Measurements from ENCODE around the gene LY6G6C. TPM values are rescaled to one million over a fixed set of nuclear protein-coding genes. Genes with fewer than 3 reads are reported as not detected.
A peak's percentile ranks its signal among the peaks of the same experiment; 100 is the strongest.

The LY6G6C gene
- total RNA-seq, 4 donors from 2014 or later, result 0.53 to 14.6 (median 2.4) TPM

DNA sequence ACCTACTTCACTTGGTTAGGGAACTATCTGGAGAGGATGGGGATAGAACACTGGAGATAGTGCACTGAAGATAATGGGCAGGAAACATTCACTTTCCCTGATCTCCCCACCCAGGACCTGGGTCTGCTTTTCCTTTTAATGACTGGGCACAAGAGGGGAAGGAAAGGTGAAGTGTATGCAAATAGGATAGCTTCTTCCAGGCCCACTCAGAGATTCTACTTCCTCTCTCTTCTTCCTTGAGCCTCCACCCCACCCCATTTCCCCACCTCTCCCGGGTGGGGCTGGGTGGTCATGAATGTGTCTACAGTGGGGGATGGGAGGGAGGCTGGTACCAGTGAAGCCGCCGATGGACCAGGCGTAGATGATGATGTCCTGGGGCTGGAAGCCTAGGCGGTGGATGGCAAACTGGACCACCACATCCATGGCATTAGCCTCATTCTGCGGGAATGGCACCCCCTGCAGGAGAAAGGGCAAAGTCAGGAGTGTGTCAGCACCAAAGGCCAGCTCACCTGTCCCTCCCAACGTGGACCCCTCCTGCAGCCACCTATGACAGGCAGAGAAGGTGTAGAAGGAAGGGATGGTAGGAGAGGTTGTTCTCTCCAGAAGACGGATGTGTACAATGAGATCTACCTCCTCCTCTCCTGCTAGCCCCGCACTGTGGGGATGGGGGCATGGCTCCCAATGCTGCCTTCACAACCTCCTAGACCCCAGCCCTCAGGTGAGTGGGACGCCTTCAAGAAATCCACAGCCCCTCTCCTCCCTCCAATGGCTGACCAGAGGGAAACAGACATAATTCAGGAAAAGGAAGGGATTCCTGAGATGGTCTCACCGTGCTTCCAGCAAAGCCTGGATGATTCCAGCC, 32.1 kb downstream of the LY6G6C start:
- H3K27ac ChIP-seq, result no peak overlapping the region
- H3K9me3 ChIP-seq, result no peaks in the 10 kb centered on the region
- H3K4me1 ChIP-seq, result no peaks in the 10 kb centered on the region
- H3K36me3 ChIP-seq, result peaks cover 32 to 97% (median 61%) of the 10 kb centered on the region in 3 donors
- intact Hi-C loops (cut with DNase I), result loop anchor here (10.0 kb wide), 1 partner anchor 145 kb away; no protein-coding TSS in a partner anchor
- no peaks in the 10 kb centered on the region for H3K27me3 ChIP-seq
- no peak for DNase-seq
- no peak overlapping the region for H3K4me3 ChIP-seq
- TF ChIP-seq CTCF (IDR thresholded peaks at IDR 0.05) (peak in 1 of 6 experiments; percentile 32), POLR2A (IDR thresholded peaks at IDR 0.05) (no peak)
- 65 to 82% methylated on average over 9 of the region's 11 CpGs for WGBS, 2 donors

GRCh38 chr6:31687860-31688693, 33.5 kb downstream of the LY6G6C start:
- Histone ChIP-seq H3K27me3 (no peaks in the 10 kb centered on the region), H3K36me3 (peaks cover 31 to 88% (median 51%) of the 10 kb centered on the region in 3 donors), H3K27ac (no peak overlapping the region), H3K4me3 (no peak overlapping the region), H3K9me3 (no peaks in the 10 kb centered on the region), H3K4me1 (peaks cover 0 to 10% (median 2%) of the 10 kb centered on the region in 3 donors)
- intact Hi-C loops (cut with DNase I), result loop anchor here (10.0 kb wide), 1 partner anchor 147 kb away; no protein-coding TSS in a partner anchor
- DNase-seq, result no peak
- TF ChIP-seq CTCF (IDR thresholded peaks at IDR 0.05) (no peak), POLR2A (IDR thresholded peaks at IDR 0.05) (no peak)
- WGBS, 2 donors, result 80 to 90% methylated on average over 3 to 11 of the region's 14 CpGs

GRCh38 chr6:31687321-31687720, 34.2 kb downstream of the LY6G6C start:
- no peaks in the 10 kb centered on the region for H3K27me3 ChIP-seq
- no peaks in the 10 kb centered on the region for H3K9me3 ChIP-seq
- DNase-seq, result no peak
- H3K4me3 ChIP-seq, result no peak overlapping the region
- 66 to 82% methylated on average over 4 to 7 of the region's 8 CpGs for WGBS, 2 donors
- peaks cover 0 to 14% (median 4%) of the 10 kb centered on the region in 3 donors for H3K4me1 ChIP-seq
- H3K27ac ChIP-seq, result no peak overlapping the region
- intact Hi-C loops (cut with DNase I), result loop anchor here (10.0 kb wide), 1 partner anchor 147 kb away; no protein-coding TSS in a partner anchor
- H3K36me3 ChIP-seq, result peaks cover 23 to 81% (median 48%) of the 10 kb centered on the region in 3 donors
- TF ChIP-seq CTCF (IDR thresholded peaks at IDR 0.05), result no peak
- no peak for TF ChIP-seq POLR2A (IDR thresholded peaks at IDR 0.05)

GRCh38 chr6:31686483-31686882, 35.1 kb downstream of the LY6G6C start:
- WGBS, 2 donors, result 70 to 80% methylated on average over 5 of the region's 5 CpGs
- no peak for DNase-seq
- Histone ChIP-seq H3K4me3 (no peak overlapping the region), H3K27ac (no peak overlapping the region), H3K9me3 (no peaks in the 10 kb centered on the region), H3K36me3 (peaks cover 16 to 72% (median 48%) of the 10 kb centered on the region in 3 donors), H3K4me1 (peaks cover 4 to 20% (median 4%) of the 10 kb centered on the region in 3 donors), H3K27me3 (no peaks in the 10 kb centered on the region)
- intact Hi-C loops (cut with DNase I), result loop anchor here (10.0 kb wide), 1 partner anchor 148 kb away; no protein-coding TSS in a partner anchor
- no peak for TF ChIP-seq CTCF (IDR thresholded peaks at IDR 0.05)
- TF ChIP-seq POLR2A (IDR thresholded peaks at IDR 0.05), result no peak
